GM12892 (cell line): ENCODE measurements around the gene GLDC.

Experiments
- POLR2A ChIP-seq: IDR thresholded peaks from 2 replicates; pipeline ENCODE4 v1.6.1; 2011; ENCODE audit warnings: low read depth, low read length, control low read depth
- POLR2AphosphoS5 ChIP-seq: IDR thresholded peaks from 2 replicates; pipeline ENCODE4 v1.6.1; 2011; ENCODE audit warnings: low read depth, low read length, control low read depth

DNA sequence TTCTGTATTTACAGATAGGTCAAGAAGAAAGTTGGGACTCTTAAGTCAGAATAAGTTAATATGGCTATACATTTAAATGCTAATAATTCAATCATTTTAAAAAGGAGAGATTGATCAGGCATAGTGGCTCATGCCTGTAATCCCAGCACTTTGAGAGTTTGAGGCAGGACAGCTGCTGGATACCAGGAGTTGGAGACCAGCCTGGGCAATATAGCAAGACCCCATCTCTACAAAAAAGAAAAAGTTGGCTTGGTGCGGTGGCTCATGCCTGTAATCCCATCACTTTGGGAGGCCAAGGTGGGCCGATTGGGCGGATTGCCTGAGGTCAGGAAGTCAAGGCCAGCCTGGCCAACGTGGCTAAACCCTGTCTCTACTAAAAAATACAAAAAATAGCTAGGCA is 15.0 kb upstream of the GLDC start:
- TF ChIP-seq POLR2A (no peak), POLR2AphosphoS5 (no peak)
